Esophagus (tissue), 2 donors: ENCODE results near the gene TGFBI. TPM values are rescaled to one million over a fixed set of nuclear protein-coding genes. Genes with fewer than 3 reads are reported as not detected.

Source experiments
- H3K27ac ChIP-seq, 2 donors: one replicate each; pipeline ENCODE4 v1.5.1; 2013; ENCODE audit warnings: low read depth in 2 of 2, mild to moderate bottlenecking in 2 of 2, inconsistent platforms in 1 of 2, low read length in 1 of 2, moderate library complexity in 1 of 2
- H3K27me3 ChIP-seq, 2 donors: one replicate each; pipeline ENCODE4 v1.6.1; 2013; ENCODE audit warnings: low read length in 2 of 2, control low read depth in 1 of 2, mild to moderate bottlenecking in 1 of 2; ENCODE audit not compliant: insufficient read depth in 2 of 2, control insufficient read depth in 1 of 2
- H3K36me3 ChIP-seq, 2 donors: one replicate each; pipeline ENCODE4 v1.6.1; 2013; ENCODE audit warnings: low read length in 1 of 2; ENCODE audit not compliant: control insufficient read depth in 2 of 2, insufficient read depth in 2 of 2
- H3K4me1 ChIP-seq, 2 donors: one replicate each; pipeline ENCODE4 v1.6.1; 2013; ENCODE audit warnings: low read length in 1 of 2; ENCODE audit not compliant: control insufficient read depth in 2 of 2, insufficient read depth in 2 of 2
- H3K4me3 ChIP-seq, 2 donors: one replicate each; pipeline ENCODE4 v1.5.1; 2013; ENCODE audit warnings: low read length in 2 of 2, mild to moderate bottlenecking in 2 of 2, low read depth in 1 of 2, moderate library complexity in 1 of 2
- H3K9me3 ChIP-seq, 2 donors: one replicate each; pipeline ENCODE4 v1.6.1; 2013; ENCODE audit warnings: mild to moderate bottlenecking in 2 of 2, low read depth in 1 of 2, low read length in 1 of 2, moderate library complexity in 1 of 2; ENCODE audit not compliant: control insufficient read depth in 2 of 2, insufficient read depth in 1 of 2
- WGBS, 2 donors: extraction: QIAGEN DNeasy Blood & Tissue Kit; methylation state at CpG; one replicate each; pipeline ENCODE4 v1.1.7; 2013; 5-methylcytosine and 5-hydroxymethylcytosine counted together
- polyA plus RNA-seq, 2 donors: library from polyadenylated mRNA; stranded (reverse); fragments of 200-250 nt; gene quantifications; one replicate each; pipeline ENCODE4 v1.2.3, GENCODE V29; 2013
- donor health status: healthy with polysubstance abuse.
- donor health status: Bipolar disorder and iron deficiency.

The TGFBI gene
- polyA plus RNA-seq, 2 donors, result 13.9 to 14.0 TPM

- Histone ChIP-seq H3K27me3 (no peaks in the 10 kb centered on the region), H3K4me3 (no peak overlapping the region), H3K9me3 (no peaks in the 10 kb centered on the region), H3K27ac (no peak overlapping the region), H3K4me1 (no peaks in the 10 kb centered on the region), H3K36me3 (no peaks in the 10 kb centered on the region)
- 88 to 92% methylated on average over 2 of the region's 2 CpGs for WGBS, 2 donors
Measured at GRCh38 chr5:136000147-136000546, 28.6 kb upstream of the TGFBI start.

GRCh38 chr5:136000932-136001331 lies 27.9 kb upstream of the TGFBI start:
- Histone ChIP-seq H3K27ac (no peak overlapping the region), H3K27me3 (no peaks in the 10 kb centered on the region), H3K9me3 (no peaks in the 10 kb centered on the region), H3K4me1 (no peaks in the 10 kb centered on the region), H3K36me3 (no peaks in the 10 kb centered on the region), H3K4me3 (no peak overlapping the region)
- WGBS, 2 donors, result 80 to 83% methylated on average over 3 of the region's 3 CpGs

- no peaks in the 10 kb centered on the region for H3K4me1 ChIP-seq
- H3K9me3 ChIP-seq, result no peaks in the 10 kb centered on the region
- no peaks in the 10 kb centered on the region for H3K27me3 ChIP-seq
- H3K4me3 ChIP-seq, result no peak overlapping the region
- 60 to 64% methylated on average over 5 of the region's 5 CpGs for WGBS, 2 donors
- no peak overlapping the region for H3K27ac ChIP-seq
- no peaks in the 10 kb centered on the region for H3K36me3 ChIP-seq
Measured at GRCh38 chr5:136001466-136001981, 27.3 kb upstream of the TGFBI start.

GRCh38 chr5:136004436-136004835 lies 24.4 kb upstream of the TGFBI start:
- WGBS, 2 donors, result 95% methylated on average over 3 of the region's 3 CpGs
- no peak overlapping the region for H3K4me3 ChIP-seq
- H3K27ac ChIP-seq, result no peak overlapping the region
- no peaks in the 10 kb centered on the region for H3K9me3 ChIP-seq
- no peaks in the 10 kb centered on the region for H3K36me3 ChIP-seq
- H3K27me3 ChIP-seq, result peaks cover 0 to 5% of the 10 kb centered on the region in 2 donors
- no peaks in the 10 kb centered on the region for H3K4me1 ChIP-seq

- Histone ChIP-seq H3K36me3 (no peaks in the 10 kb centered on the region), H3K27ac (no peak overlapping the region), H3K4me1 (no peaks in the 10 kb centered on the region), H3K4me3 (no peak overlapping the region), H3K27me3 (peaks cover 0 to 5% of the 10 kb centered on the region in 2 donors), H3K9me3 (no peaks in the 10 kb centered on the region)
- 58 to 68% methylated on average over 9 of the region's 9 CpGs for WGBS, 2 donors
Measured at GRCh38 chr5:136005476-136005875, 23.3 kb upstream of the TGFBI start.

GRCh38 chr5:136006164-136006563 lies 22.6 kb upstream of the TGFBI start:
- H3K9me3 ChIP-seq, result no peaks in the 10 kb centered on the region
- no peak overlapping the region for H3K27ac ChIP-seq
- no peak overlapping the region for H3K4me3 ChIP-seq
- no peaks in the 10 kb centered on the region for H3K4me1 ChIP-seq
- H3K36me3 ChIP-seq, result no peaks in the 10 kb centered on the region
- peaks cover 0 to 5% of the 10 kb centered on the region in 2 donors for H3K27me3 ChIP-seq
- 65 to 70% methylated on average over 11 of the region's 11 CpGs for WGBS, 2 donors

- no peak overlapping the region for H3K27ac ChIP-seq
- no peaks in the 10 kb centered on the region for H3K36me3 ChIP-seq
- H3K4me3 ChIP-seq, result no peak overlapping the region
- H3K9me3 ChIP-seq, result no peaks in the 10 kb centered on the region
- H3K27me3 ChIP-seq, result peaks cover 0 to 5% of the 10 kb centered on the region in 2 donors
- H3K4me1 ChIP-seq, result no peaks in the 10 kb centered on the region
- WGBS, 2 donors, result 80 to 86% methylated on average over 7 of the region's 7 CpGs
Measured at GRCh38 chr5:136006761-136007251, 22.0 kb upstream of the TGFBI start.

GRCh38 chr5:136007271-136007670 lies 21.5 kb upstream of the TGFBI start:
- WGBS, 2 donors, result 78 to 87% methylated on average over 4 of the region's 4 CpGs
- Histone ChIP-seq H3K4me1 (no peaks in the 10 kb centered on the region), H3K36me3 (no peaks in the 10 kb centered on the region), H3K4me3 (no peak overlapping the region), H3K27me3 (peaks cover 0 to 5% of the 10 kb centered on the region in 2 donors), H3K9me3 (no peaks in the 10 kb centered on the region), H3K27ac (no peak overlapping the region)

GRCh38 chr5:136011414-136012001 lies 17.3 kb upstream of the TGFBI start:
- Histone ChIP-seq H3K4me3 (no peak overlapping the region), H3K27ac (no peak overlapping the region), H3K9me3 (no peaks in the 10 kb centered on the region), H3K36me3 (no peaks in the 10 kb centered on the region), H3K27me3 (peaks cover 0 to 5% of the 10 kb centered on the region in 2 donors), H3K4me1 (peaks cover 0 to 3% of the 10 kb centered on the region in 2 donors)
- 25 to 35% methylated on average over 4 of the region's 4 CpGs for WGBS, 2 donors
